OCI-LY7 (cell line): ENCODE data around the gene RAD50. TPM values are rescaled to one million over a fixed set of nuclear protein-coding genes. Genes with fewer than 3 reads are reported as not detected.

Experiments
- BruUV-seq: library from RNA; stranded (reverse); fragments of 400-500 nt; replicated peaks from 2 replicates; lab custom pipeline; 2021; lab: Mats Ljungman, UMichigan
- CTCF ChIA-PET: fragments of 300-600 bp; sonication (Branson Sonifier 250); formaldehyde crosslinking; loops from one replicate; lab custom pipeline; 2022; ENCODE audit warnings: antibody characterized with exemption; ENCODE audit not compliant: unreplicated experiment; lab: Charles Lee
- POLR2A ChIA-PET: fragments of 300-600 bp; sonication (Branson Sonifier 250); formaldehyde crosslinking; loops from one replicate; lab custom pipeline; 2022; ENCODE audit warnings: antibody characterized with exemption; lab: Charles Lee
- DNase-seq: peaks from one replicate; pipeline ENCODE4 v3.0.0-alpha.2; 2015; ENCODE audit warnings: low spot score
- H2AFZ ChIP-seq: fragments of 200-600 bp; sonication (generic), shearing (Covaris generic); 2 replicates; pipeline ENCODE4 v1.6.1; 2014; ENCODE audit warnings: mild to moderate bottlenecking, antibody characterized with exemption, low read length, moderate library complexity
- H3K27ac ChIP-seq: fragments of 200-600 bp; sonication (generic); 2 replicates; pipeline ENCODE4 v1.5.1; 2014; ENCODE audit warnings: mixed run types, low read depth, mild to moderate bottlenecking, moderate library complexity, low read length, inconsistent platforms; ENCODE audit not compliant: poor library complexity, severe bottlenecking
- H3K36me3 ChIP-seq: fragments of 200-600 bp; sonication (generic); 2 replicates; pipeline ENCODE4 v1.6.1; 2014; ENCODE audit warnings: mild to moderate bottlenecking, antibody characterized with exemption, low read length, moderate library complexity, mixed read lengths; ENCODE audit not compliant: insufficient read depth
- H3K4me1 ChIP-seq: fragments of 200-600 bp; sonication (generic); 2 replicates; pipeline ENCODE4 v1.5.1; 2014; ENCODE audit warnings: mild to moderate bottlenecking, low read length; ENCODE audit not compliant: insufficient read depth, poor library complexity, severe bottlenecking
- H3K4me2 ChIP-seq: fragments of 200-600 bp; sonication (generic); 2 replicates; pipeline ENCODE4 v1.6.1; 2014; ENCODE audit warnings: mild to moderate bottlenecking, low read length
- H3K4me3 ChIP-seq: fragments of 200-600 bp; sonication (generic); 2 replicates; pipeline ENCODE4 v1.5.1; 2014; ENCODE audit warnings: mild to moderate bottlenecking, low read depth, low read length; ENCODE audit not compliant: poor library complexity, severe bottlenecking
- H3K79me2 ChIP-seq: fragments of 200-600 bp; sonication (generic); 2 replicates; pipeline ENCODE4 v1.6.1; 2016; ENCODE audit warnings: low read depth, mild to moderate bottlenecking, low read length, moderate library complexity, mixed read lengths; ENCODE audit not compliant: insufficient read depth
- H3K9me2 ChIP-seq: fragments of 200-600 bp; sonication (generic); 2 replicates; pipeline ENCODE4 v1.6.1; 2016; ENCODE audit warnings: mild to moderate bottlenecking, low read length, mixed read lengths; ENCODE audit not compliant: insufficient read depth
- H3K9me3 ChIP-seq: fragments of 200-600 bp; sonication (generic); 2 replicates; pipeline ENCODE4 v1.6.1; 2014; ENCODE audit warnings: mild to moderate bottlenecking, mixed run types, low read length, mixed read lengths
- H4K20me1 ChIP-seq: fragments of 200-600 bp; sonication (generic); 2 replicates; pipeline ENCODE4 v1.6.1; 2014; ENCODE audit warnings: mild to moderate bottlenecking, antibody characterized with exemption, low read length, moderate library complexity, mixed read lengths; ENCODE audit not compliant: insufficient read depth
- EZH2phosphoT487 ChIP-seq: fragments of 200-600 bp; sonication (generic); IDR thresholded peaks from 2 replicates; pipeline ENCODE4 v1.6.1; 2018; ENCODE audit warnings: low read depth, borderline replicate concordance, mild to moderate bottlenecking, mixed run types, antibody characterized with exemption, low read length, moderate library complexity, mixed read lengths
- intact Hi-C: fragments of 100-400 bp; cut with micrococcal nuclease; formaldehyde crosslinking; loops from one replicate; pipeline ENCODE4 v1.10.0; 2022; ENCODE audit not compliant: unreplicated experiment
- total RNA-seq, 2 experiments: library from RNA; depleted of rRNA in 1 of 2; stranded (reverse); fragments of >200 nt in 1 of 2; shearing (Covaris generic) in 1 of 2; gene quantifications; 2 replicates each; pipeline ENCODE4 v1.2.3, GENCODE V29; 2014 to 2022
- TF ChIP-seq, protein P1 (sequence below): fragments of 200-600 bp; sonication (generic); conservative IDR thresholded peaks from 2 replicates; pipeline ENCODE4 v1.5.1; 2014; ENCODE audit warnings: mild to moderate bottlenecking, antibody characterized with exemption, low read length, moderate library complexity, mixed read lengths

Gene RAD50
- total RNA-seq, 2 experiments from 2014 or later = 24.0 to 59.8 TPM

DNA sequence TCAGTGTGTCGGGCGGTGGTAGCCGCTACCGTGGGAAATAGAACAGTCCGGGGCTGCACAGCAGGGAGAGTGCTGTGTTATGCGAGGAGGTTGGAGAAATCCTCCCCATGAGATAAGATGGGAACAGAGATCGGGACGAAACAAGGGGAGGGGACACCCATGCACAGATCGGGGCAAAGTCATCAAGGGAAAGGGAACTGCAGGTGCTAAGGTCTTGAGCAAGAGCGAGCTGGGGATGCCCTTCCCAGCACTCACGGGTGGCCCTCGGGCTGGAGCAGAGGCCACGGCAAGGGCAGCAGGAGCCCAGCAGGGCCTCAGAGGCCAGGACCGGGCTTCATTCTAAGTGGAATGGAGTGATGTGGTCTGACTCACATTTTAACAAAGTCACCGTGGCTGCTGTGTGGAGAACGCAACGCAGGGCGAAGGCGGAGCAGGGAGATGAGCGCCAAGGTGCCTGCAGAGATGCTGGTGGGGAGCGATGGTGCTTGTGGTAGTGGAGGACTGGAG is 108.8 kb downstream of the RAD50 start:
- ChIA-PET CTCF (no interaction called here), POLR2A (no interaction called here)
- H3K9me3 ChIP-seq = no peaks in the 10 kb centered on the region
- TF ChIP-seq, protein P1, sequence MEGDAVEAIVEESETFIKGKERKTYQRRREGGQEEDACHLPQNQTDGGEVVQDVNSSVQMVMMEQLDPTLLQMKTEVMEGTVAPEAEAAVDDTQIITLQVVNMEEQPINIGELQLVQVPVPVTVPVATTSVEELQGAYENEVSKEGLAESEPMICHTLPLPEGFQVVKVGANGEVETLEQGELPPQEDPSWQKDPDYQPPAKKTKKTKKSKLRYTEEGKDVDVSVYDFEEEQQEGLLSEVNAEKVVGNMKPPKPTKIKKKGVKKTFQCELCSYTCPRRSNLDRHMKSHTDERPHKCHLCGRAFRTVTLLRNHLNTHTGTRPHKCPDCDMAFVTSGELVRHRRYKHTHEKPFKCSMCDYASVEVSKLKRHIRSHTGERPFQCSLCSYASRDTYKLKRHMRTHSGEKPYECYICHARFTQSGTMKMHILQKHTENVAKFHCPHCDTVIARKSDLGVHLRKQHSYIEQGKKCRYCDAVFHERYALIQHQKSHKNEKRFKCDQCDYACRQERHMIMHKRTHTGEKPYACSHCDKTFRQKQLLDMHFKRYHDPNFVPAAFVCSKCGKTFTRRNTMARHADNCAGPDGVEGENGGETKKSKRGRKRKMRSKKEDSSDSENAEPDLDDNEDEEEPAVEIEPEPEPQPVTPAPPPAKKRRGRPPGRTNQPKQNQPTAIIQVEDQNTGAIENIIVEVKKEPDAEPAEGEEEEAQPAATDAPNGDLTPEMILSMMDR = no peak
- no peak for TF ChIP-seq EZH2phosphoT487
- no peaks in the 10 kb centered on the region for H3K9me2 ChIP-seq
- H3K27ac ChIP-seq = no peak overlapping the region
- H3K4me1 ChIP-seq = no peaks in the 10 kb centered on the region
- BruUV-seq = no TSS peak
- H3K79me2 ChIP-seq = no peaks in the 10 kb centered on the region
- H4K20me1 ChIP-seq = no peaks in the 10 kb centered on the region
- no peak overlapping the region for H3K4me3 ChIP-seq
- intact Hi-C loops = no loop called here
- DNase-seq = no peak
- no peak overlapping the region for H3K4me2 ChIP-seq
- no peak overlapping the region for H2AFZ ChIP-seq
- H3K36me3 ChIP-seq = no peaks in the 10 kb centered on the region

DNA sequence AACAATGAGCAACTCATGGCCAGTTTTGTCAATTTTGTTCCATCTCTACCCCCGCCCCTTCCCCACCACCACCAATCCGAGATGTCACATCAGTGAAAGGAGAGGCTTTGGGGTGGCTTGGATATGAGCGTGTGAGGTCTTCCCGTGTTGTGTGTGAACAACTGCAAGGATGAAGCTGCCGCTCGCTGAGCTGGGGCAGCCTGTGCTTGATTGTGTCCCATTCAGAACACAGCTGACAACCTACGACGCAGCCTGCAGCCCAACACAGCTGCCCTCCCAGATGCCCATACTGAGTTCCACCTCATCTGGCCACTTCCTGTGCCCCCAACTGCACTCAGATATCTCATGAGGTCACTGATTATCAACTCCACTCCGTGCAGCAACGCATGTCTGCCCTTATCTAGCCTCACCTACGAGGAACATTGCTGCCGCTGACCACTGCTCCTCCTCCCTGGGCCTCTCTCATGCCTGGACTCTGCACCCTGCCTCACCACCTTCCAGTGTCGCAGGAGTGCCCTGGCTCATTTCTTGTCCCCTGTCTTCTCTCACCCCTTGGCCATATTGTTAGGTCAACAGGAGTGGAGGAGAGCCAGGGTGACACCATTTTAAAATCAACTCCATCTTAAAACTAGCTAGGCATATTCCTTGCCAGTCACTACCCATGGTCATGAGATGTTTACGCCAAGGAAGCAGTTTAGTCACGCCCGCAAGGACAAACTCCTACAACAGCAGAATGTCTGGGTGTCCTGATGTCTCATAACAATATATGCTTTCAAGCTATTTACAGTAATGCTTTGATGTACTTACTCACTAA is 109.7 kb downstream of the RAD50 start:
- BruUV-seq = no TSS peak
- H4K20me1 ChIP-seq = no peaks in the 10 kb centered on the region
- no peak overlapping the region for H3K4me3 ChIP-seq
- intact Hi-C loops = no loop called here
- no peak overlapping the region for H3K4me2 ChIP-seq
- no peaks in the 10 kb centered on the region for H3K79me2 ChIP-seq
- ChIA-PET CTCF (no interaction called here), POLR2A (interaction anchor here (0.5 to 0.6 kb wide), 2 partner anchors 115 to 423 kb away, joined by 3 to 4 read pairs; no protein-coding TSS in a partner anchor)
- no peaks in the 10 kb centered on the region for H3K36me3 ChIP-seq
- no peak overlapping the region for H2AFZ ChIP-seq
- no peak overlapping the region for H3K27ac ChIP-seq
- H3K9me3 ChIP-seq = no peaks in the 10 kb centered on the region
- DNase-seq = no peak
- no peaks in the 10 kb centered on the region for H3K4me1 ChIP-seq
- no peaks in the 10 kb centered on the region for H3K9me2 ChIP-seq
- TF ChIP-seq EZH2phosphoT487 = no peak
- TF ChIP-seq, protein P1 = no peak

DNA sequence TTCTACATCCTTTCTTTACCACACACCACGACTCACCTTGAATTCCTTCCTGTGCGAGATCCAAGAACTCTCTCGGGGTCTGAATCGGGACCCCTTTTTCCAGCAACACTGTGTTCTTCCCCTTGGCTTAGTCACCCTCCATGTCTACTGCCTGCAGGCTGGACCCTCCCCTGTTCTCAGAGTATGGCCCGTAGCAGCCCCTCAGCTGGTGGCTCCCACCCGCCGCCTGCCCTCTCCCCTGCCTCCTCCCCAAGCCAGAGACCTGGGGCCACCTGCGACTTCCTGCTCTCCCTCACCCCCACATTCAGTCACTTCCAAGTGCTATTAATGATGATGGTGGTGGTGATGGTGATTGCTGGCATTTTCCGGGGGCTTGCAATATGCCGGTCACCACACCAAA is 110.5 kb downstream of the RAD50 start:
- no peak overlapping the region for H3K27ac ChIP-seq
- no peaks in the 10 kb centered on the region for H3K79me2 ChIP-seq
- TF ChIP-seq EZH2phosphoT487 = no peak
- TF ChIP-seq, protein P1 = no peak
- no TSS peak for BruUV-seq
- no peaks in the 10 kb centered on the region for H3K9me3 ChIP-seq
- H3K36me3 ChIP-seq = no peaks in the 10 kb centered on the region
- no peaks in the 10 kb centered on the region for H3K4me1 ChIP-seq
- H3K4me3 ChIP-seq = no peak overlapping the region
- no peak for DNase-seq
- no peak overlapping the region for H3K4me2 ChIP-seq
- POLR2A ChIA-PET = no interaction called here
- CTCF ChIA-PET = no interaction called here
- intact Hi-C loops = no loop called here
- H4K20me1 ChIP-seq = no peaks in the 10 kb centered on the region
- H2AFZ ChIP-seq = no peak overlapping the region
- H3K9me2 ChIP-seq = no peaks in the 10 kb centered on the region
